ENCODE results near the gene DNLZ. TPM values are rescaled to one million over a fixed set of nuclear protein-coding genes. Genes with fewer than 3 reads are reported as not detected.

The DNLZ gene
- total and polyA plus RNA-seq, 9 of the 15 experiments (the other 6 are each of a cell fraction or from before 2014, with no cell fraction given): 0.17 to 44.6 (median 3.4) TPM

DNA sequence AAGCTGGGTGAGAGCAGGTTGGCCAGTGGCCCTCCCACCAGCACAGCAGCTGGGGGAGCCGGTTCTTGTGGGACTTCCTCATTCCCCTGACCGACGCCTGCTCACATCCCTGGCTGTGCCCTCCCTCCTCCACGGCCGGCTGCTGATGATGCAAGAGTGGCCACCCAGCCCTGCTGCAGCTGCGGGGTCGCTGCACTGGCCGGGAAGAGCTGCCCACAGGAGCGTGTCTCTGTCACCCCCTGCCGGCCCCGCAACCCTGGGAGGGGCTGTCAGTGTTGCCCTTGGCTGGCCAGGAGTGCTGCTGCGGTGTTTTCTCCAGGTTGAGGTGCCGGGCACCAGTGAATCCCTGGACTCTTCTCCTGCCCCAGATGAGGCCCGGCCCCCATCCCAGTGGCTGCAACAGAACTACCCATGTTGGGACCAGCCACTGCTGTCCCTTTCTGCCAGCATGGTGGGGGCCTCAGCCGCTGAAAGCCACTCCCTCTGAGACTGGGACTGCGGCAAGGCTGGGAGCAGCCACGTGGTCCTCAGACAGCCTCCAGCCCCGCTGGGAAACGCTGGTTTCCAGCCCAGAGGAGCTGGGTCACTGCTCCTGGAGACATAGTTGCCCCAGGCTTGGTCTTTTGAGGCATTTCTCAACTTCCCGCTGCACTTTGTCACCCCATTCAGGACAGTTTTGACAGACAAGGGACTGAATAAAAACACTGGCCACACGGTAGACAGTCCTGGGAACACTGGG, 9.2 kb upstream of the DNLZ start (continued):
- TF ChIP-seq MAFG (tag; conservative IDR thresholded peaks at IDR 0.05): no peak
- TF ChIP-seq, protein P1, sequence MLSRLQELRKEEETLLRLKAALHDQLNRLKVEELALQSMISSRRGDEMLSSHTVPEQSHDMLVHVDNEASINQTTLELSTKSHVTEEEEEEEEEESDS (CRISPR knock-in tag; IDR thresholded peaks at IDR 0.05): no peak
- no peak; the same call in 1 of the 2 replicates for TF ChIP-seq CBFA2T2 (conservative IDR thresholded peaks at IDR 0.05)
- TF ChIP-seq NCOA6 (IDR thresholded peaks at IDR 0.05): no peak
- peak; percentile 82 for TF ChIP-seq ELF2 (CRISPR knock-in tag; IDR thresholded peaks at IDR 0.05)
- no peak for TF ChIP-seq PRPF4 (IDR thresholded peaks at IDR 0.05; ENCODE audit: insufficient read depth, low read depth, low read length, poor library complexity, severe bottlenecking)
- no peak for TF ChIP-seq GATA2 (CRISPR knock-in tag; IDR thresholded peaks at IDR 0.05)
- no peak for TF ChIP-seq FOXJ3 (CRISPR knock-in tag; IDR thresholded peaks at IDR 0.05)
- TF ChIP-seq XRCC4 (IDR thresholded peaks at IDR 0.05; ENCODE audit: extremely low read depth, insufficient read depth, insufficient read length): no peak
- TF ChIP-seq, protein P2, sequence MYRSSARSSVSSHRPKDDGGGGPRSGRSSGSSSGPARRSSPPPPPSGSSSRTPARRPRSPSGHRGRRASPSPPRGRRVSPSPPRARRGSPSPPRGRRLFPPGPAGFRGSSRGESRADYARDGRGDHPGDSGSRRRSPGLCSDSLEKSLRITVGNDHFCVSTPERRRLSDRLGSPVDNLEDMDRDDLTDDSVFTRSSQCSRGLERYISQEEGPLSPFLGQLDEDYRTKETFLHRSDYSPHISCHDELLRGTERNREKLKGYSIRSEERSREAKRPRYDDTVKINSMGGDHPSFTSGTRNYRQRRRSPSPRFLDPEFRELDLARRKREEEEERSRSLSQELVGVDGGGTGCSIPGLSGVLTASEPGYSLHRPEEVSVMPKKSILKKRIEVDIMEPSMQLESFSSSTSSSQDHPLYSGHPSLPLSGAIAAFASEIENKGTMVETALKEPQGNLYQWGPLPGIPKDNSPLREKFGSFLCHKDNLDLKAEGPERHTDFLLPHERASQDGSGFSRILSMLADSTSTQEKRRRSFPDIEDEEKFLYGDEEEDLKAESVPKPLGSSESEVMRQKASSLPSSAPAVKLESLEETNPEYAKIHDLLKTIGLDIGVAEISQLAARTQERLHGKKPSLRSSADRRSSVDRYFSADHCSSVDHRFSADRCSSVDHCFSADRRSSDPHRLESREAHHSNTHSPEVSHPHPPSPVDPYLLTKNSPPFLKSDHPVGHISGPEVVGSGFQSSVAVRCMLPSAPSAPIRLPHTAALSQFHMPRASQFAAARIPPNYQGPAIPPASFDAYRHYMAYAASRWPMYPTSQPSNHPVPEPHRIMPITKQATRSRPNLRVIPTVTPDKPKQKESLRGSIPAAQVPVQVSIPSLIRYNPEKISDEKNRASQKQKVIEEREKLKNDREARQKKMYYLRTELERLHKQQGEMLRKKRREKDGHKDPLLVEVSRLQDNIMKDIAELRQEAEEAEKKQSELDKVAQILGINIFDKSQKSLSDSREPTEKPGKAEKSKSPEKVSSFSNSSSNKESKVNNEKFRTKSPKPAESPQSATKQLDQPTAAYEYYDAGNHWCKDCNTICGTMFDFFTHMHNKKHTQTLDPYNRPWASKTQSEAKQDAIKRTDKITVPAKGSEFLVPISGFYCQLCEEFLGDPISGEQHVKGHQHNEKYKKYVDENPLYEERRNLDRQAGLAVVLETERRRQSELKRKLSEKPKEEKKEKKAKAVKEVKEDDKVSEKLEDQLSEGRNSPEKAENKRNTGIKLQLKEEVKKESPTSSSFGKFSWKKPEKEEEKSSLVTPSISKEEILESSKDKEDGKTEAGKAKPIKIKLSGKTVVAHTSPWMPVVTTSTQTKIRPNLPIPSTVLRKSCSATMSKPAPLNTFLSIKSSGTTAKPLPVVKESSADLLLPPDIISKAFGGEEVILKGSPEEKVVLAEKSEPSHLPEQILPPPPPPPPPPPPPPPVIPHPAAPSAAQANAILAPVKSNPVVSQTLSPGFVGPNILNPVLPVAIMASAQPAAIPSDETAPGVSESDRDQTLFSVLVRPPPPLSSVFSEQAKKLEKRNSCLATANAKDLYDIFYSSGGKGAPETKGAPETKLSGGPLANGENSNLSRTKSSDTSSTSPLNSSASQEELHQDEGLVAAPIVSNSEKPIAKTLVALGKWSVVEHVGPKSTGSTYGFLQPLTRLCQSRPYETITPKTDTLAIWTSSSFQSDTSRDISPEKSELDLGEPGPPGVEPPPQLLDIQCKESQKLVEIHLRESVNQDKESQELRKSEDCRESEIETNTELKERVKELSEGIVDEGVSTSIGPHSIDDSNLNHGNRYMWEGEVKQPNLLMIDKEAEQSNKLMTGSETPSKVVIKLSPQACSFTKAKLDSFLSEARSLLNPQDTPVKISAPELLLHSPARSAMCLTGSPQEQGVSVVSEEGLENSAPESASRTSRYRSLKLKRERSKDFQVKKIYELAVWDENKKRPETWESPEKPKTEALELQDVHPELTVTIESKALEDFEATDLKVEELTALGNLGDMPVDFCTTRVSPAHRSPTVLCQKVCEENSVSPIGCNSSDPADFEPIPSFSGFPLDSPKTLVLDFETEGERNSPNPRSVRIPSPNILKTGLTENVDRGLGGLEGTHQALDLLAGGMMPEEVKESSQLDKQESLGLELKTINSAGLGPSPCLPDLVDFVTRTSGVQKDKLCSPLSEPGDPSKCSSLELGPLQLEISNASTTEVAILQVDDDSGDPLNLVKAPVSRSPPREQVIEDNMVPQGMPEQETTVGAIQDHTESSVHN (IDR thresholded peaks at IDR 0.05; ENCODE audit: borderline replicate concordance in 1 of 2, low read depth in 1 of 2): peak in 1 of 2 experiments; percentile 77; a peak in 1 of 4 replicates
- TF ChIP-seq SUPT5H (IDR thresholded peaks at IDR 0.05): peak; percentile 5; the same call in 1 of the 2 replicates
- TF ChIP-seq, protein P3, sequence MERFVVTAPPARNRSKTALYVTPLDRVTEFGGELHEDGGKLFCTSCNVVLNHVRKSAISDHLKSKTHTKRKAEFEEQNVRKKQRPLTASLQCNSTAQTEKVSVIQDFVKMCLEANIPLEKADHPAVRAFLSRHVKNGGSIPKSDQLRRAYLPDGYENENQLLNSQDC (CRISPR knock-in tag; IDR thresholded peaks at IDR 0.05): no peak
- TF ChIP-seq, protein P4, sequence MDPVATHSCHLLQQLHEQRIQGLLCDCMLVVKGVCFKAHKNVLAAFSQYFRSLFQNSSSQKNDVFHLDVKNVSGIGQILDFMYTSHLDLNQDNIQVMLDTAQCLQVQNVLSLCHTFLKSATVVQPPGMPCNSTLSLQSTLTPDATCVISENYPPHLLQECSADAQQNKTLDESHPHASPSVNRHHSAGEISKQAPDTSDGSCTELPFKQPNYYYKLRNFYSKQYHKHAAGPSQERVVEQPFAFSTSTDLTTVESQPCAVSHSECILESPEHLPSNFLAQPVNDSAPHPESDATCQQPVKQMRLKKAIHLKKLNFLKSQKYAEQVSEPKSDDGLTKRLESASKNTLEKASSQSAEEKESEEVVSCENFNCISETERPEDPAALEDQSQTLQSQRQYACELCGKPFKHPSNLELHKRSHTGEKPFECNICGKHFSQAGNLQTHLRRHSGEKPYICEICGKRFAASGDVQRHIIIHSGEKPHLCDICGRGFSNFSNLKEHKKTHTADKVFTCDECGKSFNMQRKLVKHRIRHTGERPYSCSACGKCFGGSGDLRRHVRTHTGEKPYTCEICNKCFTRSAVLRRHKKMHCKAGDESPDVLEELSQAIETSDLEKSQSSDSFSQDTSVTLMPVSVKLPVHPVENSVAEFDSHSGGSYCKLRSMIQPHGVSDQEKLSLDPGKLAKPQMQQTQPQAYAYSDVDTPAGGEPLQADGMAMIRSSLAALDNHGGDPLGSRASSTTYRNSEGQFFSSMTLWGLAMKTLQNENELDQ (CRISPR knock-in tag; IDR thresholded peaks at IDR 0.05; ENCODE audit: borderline replicate concordance): no peak
- TF ChIP-seq, protein P5, sequence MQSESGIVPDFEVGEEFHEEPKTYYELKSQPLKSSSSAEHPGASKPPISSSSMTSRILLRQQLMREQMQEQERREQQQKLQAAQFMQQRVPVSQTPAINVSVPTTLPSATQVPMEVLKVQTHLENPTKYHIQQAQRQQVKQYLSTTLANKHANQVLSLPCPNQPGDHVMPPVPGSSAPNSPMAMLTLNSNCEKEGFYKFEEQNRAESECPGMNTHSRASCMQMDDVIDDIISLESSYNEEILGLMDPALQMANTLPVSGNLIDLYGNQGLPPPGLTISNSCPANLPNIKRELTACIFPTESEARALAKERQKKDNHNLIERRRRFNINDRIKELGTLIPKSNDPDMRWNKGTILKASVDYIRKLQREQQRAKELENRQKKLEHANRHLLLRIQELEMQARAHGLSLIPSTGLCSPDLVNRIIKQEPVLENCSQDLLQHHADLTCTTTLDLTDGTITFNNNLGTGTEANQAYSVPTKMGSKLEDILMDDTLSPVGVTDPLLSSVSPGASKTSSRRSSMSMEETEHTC (IDR thresholded peaks at IDR 0.05): no peak
- peak; percentile 92 for TF ChIP-seq EP400 (IDR thresholded peaks at IDR 0.05)

Measured in K562 (cell line).